ENCODE data around the gene STT3B.

The STT3B gene

DNA sequence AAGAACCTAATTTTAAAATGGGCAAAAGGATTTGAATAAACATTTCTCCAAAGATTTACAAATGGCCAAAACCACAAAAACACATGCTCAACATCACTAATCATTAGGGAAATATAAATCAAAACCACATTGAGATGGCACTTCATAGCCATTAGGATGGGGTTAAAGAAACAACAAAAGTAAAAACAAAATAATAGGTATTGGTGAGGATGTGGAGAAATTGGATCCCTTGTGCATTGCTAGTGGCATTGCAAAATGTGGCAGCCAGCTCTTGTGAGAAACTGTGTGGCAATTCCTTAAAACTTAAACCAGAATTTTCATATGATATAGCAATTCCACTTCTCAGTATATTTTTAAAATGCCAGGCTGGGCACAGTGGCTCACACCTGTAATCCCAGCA lies 126.5 kb downstream of the STT3B start:
- DNase-seq: no peak

DNA sequence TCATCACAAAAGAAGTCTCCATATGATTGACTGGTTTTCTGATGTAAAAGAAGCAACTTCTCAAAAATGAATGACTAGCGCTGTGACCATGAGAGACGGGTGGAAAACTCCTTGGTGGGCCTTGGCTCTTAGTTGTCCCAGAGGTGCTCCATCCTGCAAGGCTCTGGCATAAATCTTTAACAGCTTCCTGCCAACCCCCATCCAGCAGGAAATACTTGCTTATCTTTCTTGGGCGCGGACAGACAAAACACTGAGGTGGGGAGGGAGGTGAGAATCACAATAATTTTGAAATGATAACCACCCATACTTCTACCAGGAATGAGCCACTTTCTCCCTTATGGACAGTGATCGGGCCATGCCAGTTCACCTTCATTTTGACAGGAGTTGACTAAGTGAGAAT lies 128.6 kb downstream of the STT3B start:
- DNase-seq: no peak

DNA sequence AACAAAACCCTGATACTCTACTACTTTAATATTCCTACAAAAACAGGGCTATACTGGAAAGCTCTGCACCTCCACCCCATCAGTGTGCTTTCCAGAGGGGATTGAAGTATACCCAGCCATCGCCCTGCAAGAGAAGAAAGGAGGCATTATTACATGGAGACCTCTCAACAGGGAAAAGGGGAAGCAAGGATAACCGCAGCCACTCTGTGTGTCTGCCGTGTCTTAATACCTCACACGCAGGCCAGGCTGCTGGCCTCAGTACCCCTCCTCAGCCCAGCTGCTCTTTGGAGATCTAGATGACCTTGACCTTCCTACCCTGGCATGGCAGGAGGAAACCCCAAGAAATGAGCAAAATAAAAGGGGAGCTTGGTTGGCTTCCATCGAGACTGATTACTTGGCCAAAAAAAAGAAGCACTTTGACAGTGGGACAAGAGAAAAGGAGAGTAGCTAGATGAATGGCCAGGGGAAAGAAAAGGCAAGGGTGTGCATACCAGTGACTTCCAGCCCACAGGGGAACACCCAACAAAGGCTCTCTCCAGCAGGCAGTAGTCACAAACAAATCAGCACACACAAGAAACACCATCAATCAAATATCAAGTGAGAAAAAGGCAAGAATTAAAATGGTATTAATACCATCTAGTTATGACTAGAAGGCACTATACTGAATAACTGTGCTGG lies 129.4 kb downstream of the STT3B start:
- no peak for DNase-seq

DNA sequence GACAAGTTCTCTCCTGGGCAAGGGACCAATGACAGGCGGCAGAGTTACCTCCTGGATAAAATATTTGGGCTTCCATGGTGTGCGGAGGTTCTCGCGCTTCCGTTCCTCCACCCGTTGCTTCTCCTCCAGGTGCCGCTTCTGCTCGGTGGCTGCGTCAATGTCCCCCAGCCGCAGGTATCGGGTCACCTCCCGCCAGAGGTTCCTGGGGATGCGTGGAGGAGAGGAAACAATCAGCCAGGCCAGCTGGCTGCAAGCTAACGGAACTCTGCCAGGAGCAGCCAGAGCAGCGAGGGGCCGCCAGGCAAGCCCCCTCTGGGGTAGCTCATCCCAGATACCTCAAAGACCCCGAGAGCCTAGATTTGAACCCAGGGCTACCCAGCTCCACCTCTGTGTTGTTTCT lies 131.3 kb downstream of the STT3B start:
- DNase-seq: no peak

DNA sequence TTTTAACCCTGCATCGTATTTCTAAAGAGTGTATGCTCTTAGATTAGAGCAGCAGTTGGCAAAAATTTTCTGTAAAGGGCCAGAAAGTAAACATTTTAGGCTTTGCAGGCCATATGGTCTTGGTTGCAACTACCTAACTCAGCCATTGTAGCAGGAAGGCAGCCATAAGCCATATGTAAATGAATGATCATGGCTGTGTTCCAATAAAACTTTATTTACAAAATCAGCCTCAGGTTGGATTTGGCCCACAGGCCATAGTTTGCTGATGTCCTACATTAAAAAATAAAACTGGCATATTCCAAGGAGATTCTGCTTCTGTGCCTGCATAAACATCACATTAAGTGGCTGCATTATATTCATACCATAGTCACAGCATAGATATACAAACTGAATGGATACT lies 134.9 kb downstream of the STT3B start:
- DNase-seq: no peak

DNA sequence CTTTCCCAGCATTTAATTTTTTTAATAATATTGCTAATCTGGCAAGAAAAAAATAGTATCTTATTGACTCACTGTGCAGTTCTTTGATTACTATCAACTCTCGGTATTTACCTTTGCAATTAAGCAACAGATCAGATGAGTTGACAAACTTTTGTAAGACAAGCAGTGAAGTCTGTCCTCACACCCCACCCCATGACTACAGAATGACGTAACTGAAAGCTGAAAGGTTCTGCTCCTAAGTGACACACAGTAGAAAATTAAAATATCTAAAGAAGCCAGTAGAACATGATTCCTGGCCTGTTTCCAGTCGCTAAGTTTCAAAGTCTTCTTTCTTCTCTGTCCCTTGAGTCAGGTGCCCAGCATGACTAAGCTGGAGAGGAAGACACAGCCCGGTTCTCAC lies 135.5 kb downstream of the STT3B start:
- DNase-seq: no peak

DNA sequence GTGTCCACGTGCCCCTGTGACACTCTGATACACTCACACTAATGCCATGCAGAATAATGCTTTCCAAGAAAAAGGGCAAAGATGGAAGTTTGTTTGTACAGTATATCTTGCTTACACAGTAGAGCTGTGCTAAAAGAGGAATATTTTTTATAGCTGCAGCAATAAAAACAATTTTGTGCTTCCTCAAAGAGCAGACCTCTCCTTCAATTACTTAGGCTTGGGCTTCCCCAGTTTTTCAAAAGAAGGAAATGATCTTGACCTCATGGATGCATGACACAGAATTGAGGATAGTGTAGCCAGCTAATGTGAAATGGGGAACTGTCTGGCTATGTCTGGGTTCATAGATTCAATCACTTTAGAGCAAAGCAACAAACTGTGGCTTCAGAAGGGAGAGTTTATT lies 137.4 kb downstream of the STT3B start:
- no peak for DNase-seq

DNA sequence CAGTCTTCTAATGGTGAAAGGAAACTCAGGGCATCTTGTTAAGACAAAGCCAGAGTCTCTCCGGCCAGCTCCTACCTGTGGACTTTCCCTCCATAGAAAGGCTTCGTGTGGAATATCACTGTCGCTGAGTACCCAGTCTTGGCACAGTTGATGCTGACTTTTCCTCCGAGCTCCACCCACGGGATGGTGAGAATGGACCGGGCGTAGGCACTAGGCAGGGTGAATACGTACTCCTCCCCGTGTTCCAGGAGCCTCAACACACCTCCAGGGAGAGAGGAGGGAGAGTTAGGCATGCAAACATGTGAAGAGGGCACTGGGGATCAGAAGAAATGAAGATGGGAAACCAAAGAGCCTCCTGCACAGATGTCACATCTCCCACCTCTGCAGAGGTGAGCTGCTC lies 138.0 kb downstream of the STT3B start:
- no peak for DNase-seq

DNA sequence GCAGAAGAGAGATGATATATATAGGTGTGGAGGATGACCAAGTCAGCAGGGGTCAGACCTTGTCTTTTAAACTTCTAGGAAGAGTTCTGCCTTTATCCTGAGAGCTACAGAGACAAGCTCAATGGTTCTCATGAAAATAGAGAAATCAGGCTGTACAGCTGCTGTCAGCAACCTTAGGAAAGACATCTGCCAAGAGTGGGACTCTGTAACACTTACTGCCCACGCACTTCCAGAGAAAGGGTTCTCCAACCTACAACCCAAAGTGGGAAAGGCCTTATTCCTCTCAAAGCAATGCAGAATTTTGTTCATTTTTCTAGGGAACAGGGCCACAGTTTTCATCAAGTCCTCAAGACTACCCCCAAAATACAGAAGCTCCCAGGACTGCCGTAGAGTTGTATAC lies 138.7 kb downstream of the STT3B start:
- DNase-seq: no peak

DNA sequence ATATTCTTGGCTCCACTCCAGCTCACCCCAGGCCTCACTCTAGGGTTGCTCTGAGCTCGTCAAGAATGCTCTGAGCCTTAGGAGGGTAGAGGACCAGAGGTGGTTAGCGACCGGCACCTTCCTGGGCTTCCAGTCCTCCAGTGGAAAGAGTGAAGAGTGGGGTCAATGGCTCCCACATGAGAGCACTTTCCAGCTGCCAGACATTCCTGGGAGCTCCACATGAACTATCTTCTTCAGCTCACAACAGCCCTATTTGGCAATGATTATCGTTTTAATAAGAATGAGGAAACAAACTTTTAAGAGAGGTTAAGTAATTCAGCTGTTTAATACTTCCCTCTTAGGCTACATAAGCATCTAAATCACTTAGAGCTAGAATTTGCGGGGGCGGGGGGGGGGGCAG lies 139.3 kb downstream of the STT3B start:
- DNase-seq: no peak

DNA sequence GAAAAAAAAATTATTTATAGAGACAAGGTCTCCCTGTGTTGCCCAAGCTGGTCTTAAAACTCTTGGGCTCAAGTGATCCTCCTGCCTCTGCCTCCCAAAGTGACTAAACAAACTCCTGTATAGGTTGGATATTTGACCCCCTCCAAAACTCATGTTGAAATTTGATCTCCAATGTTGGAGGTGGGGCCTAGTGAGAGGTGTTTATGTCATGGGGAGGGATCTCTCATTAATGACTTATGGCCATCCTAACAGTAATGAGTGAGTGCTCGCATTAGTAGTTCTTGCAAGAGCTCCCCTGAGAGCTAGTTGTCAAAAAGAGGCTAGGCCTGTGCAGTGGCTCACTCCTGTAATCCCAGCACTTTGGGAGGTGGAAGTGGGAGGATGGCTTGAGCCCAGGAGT lies 141.2 kb downstream of the STT3B start:
- DNase-seq: no peak

DNA sequence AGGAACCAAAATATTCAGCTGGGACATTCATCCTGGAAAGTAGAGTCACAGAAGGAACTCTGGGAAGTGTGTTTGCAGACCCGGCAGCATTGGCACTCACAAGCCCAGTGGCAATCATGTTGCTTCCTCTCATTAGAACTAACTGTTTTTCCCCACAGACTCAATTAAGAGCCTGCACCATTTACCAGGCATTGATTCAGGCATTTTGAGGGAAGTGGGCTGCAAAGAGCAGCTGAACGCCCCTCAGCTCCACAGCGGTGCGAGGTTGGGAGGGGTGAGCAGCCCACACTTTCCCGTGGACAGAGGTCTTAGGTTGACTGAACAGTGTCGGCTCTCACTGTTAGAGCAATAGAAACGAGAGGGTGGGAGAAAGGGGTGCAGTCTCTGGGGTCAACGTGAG lies 143.8 kb downstream of the STT3B start:
- no peak for DNase-seq

DNA sequence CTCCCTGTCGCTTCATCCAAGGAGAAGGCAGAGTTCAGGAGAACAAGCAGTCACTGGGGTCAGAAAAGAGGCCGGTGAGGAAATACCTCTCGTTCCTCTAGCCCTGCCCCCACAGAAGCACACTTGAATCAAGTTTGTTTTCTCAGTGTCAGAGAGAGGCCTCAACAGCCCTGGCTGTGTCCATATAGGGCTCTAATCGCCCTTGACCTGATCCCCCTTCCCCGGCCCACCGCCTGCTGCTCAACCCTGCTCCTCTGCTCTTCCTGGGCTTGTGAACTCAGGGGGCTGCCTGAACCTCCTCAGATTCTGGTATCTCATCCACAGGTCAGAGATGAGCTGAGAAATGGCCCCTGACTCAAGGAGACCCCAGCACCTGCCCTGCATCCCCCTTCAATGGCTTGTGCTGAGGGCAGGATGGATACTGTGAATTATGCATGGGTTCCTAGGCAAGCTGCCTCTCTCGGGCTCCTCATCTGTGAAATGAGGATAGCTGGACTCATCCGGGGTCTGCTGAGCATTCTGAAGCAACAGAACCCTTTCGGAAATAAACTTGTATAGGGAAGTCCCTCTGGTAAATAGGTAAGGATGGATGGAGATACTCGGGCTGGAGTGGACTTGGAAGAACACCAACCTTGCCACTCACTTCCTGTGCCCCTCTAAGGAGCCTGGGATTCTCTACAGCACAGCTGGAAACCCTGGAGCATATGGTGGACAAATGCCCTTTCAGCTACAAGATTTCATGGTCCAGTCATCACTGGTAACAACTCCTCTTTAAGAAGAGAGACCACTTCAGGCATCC lies 147.5 kb downstream of the STT3B start:
- no peak for DNase-seq

Data from RPMI8226 (cell line).